Measurements from ENCODE around the gene SYCN. TPM values are rescaled to one million over a fixed set of nuclear protein-coding genes. Genes with fewer than 3 reads are reported as not detected.

The SYCN gene
- total RNA-seq, 2 experiments from 2014 or later, result not detected

DNA sequence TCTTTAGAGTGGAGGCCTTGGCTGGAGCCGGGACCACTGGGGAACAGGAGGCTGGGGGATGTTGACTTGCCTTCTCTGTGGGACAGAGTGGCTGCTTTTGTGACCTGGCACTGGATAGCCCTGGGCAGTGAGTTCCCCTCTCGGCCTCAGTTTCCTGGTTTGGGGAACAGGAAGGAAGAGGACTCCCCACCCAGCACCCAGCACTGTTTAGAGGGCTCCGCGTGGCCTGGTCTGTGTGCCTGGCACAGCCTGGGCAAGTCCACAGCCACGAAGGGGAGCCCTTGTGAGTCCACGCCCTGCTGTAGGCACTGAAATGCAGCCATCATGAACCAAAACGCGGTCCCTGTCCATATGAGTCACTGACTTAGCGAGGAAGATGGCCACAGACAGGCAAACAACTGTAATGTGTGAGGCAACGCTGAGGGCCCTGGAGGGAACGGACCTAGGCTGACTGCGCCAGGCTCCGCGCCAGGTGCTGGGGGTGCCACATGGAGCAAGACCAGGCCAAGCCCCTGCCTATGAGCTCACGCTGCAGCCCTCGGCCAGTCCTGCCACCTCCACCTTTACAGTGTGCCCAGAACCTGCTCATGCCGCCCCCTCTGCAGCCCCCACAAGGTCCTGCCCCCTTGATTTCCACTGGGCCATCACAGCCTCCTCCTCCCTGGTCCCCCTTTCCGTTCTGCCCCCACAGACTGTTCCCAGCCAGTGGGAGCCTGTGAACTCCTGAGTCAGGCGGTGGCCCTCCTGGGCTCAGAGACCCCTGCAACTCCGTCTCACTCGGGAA, 43.0 kb downstream of the SYCN start:
- no peaks in the 10 kb centered on the region for H4K20me1 ChIP-seq (ENCODE audit: insufficient read depth, low read length)
- H3K9me2 ChIP-seq (ENCODE audit: insufficient read depth, low read length), result no peaks in the 10 kb centered on the region
- CTCF ChIA-PET (ENCODE audit: unreplicated experiment), result no interaction called here
- no peaks in the 10 kb centered on the region for H3K79me2 ChIP-seq (ENCODE audit: insufficient read depth, low read depth, low read length)
- no peaks in the 10 kb centered on the region for H3K9me3 ChIP-seq (ENCODE audit: low read length)
- H3K4me3 ChIP-seq (ENCODE audit: low read depth, low read length, poor library complexity, severe bottlenecking), result no peak overlapping the region
- H3K4me1 ChIP-seq (ENCODE audit: insufficient read depth, low read length, poor library complexity, severe bottlenecking), result no peaks in the 10 kb centered on the region
- H3K4me2 ChIP-seq (ENCODE audit: low read length), result no peak overlapping the region
- TF ChIP-seq, protein P1, sequence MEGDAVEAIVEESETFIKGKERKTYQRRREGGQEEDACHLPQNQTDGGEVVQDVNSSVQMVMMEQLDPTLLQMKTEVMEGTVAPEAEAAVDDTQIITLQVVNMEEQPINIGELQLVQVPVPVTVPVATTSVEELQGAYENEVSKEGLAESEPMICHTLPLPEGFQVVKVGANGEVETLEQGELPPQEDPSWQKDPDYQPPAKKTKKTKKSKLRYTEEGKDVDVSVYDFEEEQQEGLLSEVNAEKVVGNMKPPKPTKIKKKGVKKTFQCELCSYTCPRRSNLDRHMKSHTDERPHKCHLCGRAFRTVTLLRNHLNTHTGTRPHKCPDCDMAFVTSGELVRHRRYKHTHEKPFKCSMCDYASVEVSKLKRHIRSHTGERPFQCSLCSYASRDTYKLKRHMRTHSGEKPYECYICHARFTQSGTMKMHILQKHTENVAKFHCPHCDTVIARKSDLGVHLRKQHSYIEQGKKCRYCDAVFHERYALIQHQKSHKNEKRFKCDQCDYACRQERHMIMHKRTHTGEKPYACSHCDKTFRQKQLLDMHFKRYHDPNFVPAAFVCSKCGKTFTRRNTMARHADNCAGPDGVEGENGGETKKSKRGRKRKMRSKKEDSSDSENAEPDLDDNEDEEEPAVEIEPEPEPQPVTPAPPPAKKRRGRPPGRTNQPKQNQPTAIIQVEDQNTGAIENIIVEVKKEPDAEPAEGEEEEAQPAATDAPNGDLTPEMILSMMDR (conservative IDR thresholded peaks at IDR 0.05; ENCODE audit: low read length), result no peak
- no peak for TF ChIP-seq EZH2phosphoT487 (IDR thresholded peaks at IDR 0.05; ENCODE audit: borderline replicate concordance, low read depth, low read length)
- no TSS peak for BruUV-seq (replicated peaks)
- no peak overlapping the region for H3K27ac ChIP-seq (ENCODE audit: low read depth, low read length, poor library complexity, severe bottlenecking)
- no peak overlapping the region for H2AFZ ChIP-seq (ENCODE audit: low read length)
- no peaks in the 10 kb centered on the region for H3K36me3 ChIP-seq (ENCODE audit: insufficient read depth, low read length)
- no peak for DNase-seq (ENCODE audit: low spot score)
- intact Hi-C loops (cut with micrococcal nuclease; ENCODE audit: unreplicated experiment), result no loop called here
- POLR2A ChIA-PET, result no interaction called here

GRCh38 chr19:39160523-39160861, 43.6 kb downstream of the SYCN start:
- Histone ChIP-seq H3K4me2 (ENCODE audit: low read length) (no peak overlapping the region), H3K9me3 (ENCODE audit: low read length) (no peaks in the 10 kb centered on the region), H3K4me3 (ENCODE audit: low read depth, low read length, poor library complexity, severe bottlenecking) (no peak overlapping the region), H2AFZ (ENCODE audit: low read length) (no peak overlapping the region), H3K4me1 (ENCODE audit: insufficient read depth, low read length, poor library complexity, severe bottlenecking) (no peaks in the 10 kb centered on the region), H3K27ac (ENCODE audit: low read depth, low read length, poor library complexity, severe bottlenecking) (no peak overlapping the region), H3K36me3 (ENCODE audit: insufficient read depth, low read length) (no peaks in the 10 kb centered on the region), H3K9me2 (ENCODE audit: insufficient read depth, low read length) (no peaks in the 10 kb centered on the region), H3K79me2 (ENCODE audit: insufficient read depth, low read depth, low read length) (no peaks in the 10 kb centered on the region), H4K20me1 (ENCODE audit: insufficient read depth, low read length) (no peaks in the 10 kb centered on the region)
- ChIA-PET CTCF (ENCODE audit: unreplicated experiment) (interaction anchor here (0.5 kb wide), 1 partner anchor 20 kb away, joined by 10 read pairs; no protein-coding TSS in a partner anchor), POLR2A (no interaction called here)
- intact Hi-C loops (cut with micrococcal nuclease; ENCODE audit: unreplicated experiment), result no loop called here
- no peak for DNase-seq (ENCODE audit: low spot score)
- no TSS peak for BruUV-seq (replicated peaks)
- no peak for TF ChIP-seq EZH2phosphoT487 (IDR thresholded peaks at IDR 0.05; ENCODE audit: borderline replicate concordance, low read depth, low read length)
- TF ChIP-seq, protein P1 (conservative IDR thresholded peaks at IDR 0.05; ENCODE audit: low read length), result no peak

- no TSS peak for BruUV-seq (replicated peaks)
These were observed 45.3 kb downstream of the SYCN start for GRCh38 chr19:39158646-39159260.

More at GRCh38 chr19:39158646-39159260, 45.3 kb downstream of the SYCN start:
- Histone ChIP-seq H3K4me3 (ENCODE audit: low read depth, low read length, poor library complexity, severe bottlenecking) (no peak overlapping the region), H3K27ac (ENCODE audit: low read depth, low read length, poor library complexity, severe bottlenecking) (no peak overlapping the region), H3K36me3 (ENCODE audit: insufficient read depth, low read length) (no peaks in the 10 kb centered on the region), H3K4me2 (ENCODE audit: low read length) (no peak overlapping the region), H3K9me2 (ENCODE audit: insufficient read depth, low read length) (no peaks in the 10 kb centered on the region), H3K9me3 (ENCODE audit: low read length) (no peaks in the 10 kb centered on the region), H2AFZ (ENCODE audit: low read length) (no peak overlapping the region), H4K20me1 (ENCODE audit: insufficient read depth, low read length) (no peaks in the 10 kb centered on the region), H3K79me2 (ENCODE audit: insufficient read depth, low read depth, low read length) (no peaks in the 10 kb centered on the region), H3K4me1 (ENCODE audit: insufficient read depth, low read length, poor library complexity, severe bottlenecking) (no peaks in the 10 kb centered on the region)
- ChIA-PET POLR2A (no interaction called here), CTCF (ENCODE audit: unreplicated experiment) (no interaction called here)
- no peak for DNase-seq (ENCODE audit: low spot score)
- TF ChIP-seq, protein P1 (conservative IDR thresholded peaks at IDR 0.05; ENCODE audit: low read length), result no peak
- TF ChIP-seq EZH2phosphoT487 (IDR thresholded peaks at IDR 0.05; ENCODE audit: borderline replicate concordance, low read depth, low read length), result no peak
- intact Hi-C loops (cut with micrococcal nuclease; ENCODE audit: unreplicated experiment), result no loop called here

Data from OCI-LY7 (cell line).